ENCODE measurements around the gene CHCHD4.

DNA sequence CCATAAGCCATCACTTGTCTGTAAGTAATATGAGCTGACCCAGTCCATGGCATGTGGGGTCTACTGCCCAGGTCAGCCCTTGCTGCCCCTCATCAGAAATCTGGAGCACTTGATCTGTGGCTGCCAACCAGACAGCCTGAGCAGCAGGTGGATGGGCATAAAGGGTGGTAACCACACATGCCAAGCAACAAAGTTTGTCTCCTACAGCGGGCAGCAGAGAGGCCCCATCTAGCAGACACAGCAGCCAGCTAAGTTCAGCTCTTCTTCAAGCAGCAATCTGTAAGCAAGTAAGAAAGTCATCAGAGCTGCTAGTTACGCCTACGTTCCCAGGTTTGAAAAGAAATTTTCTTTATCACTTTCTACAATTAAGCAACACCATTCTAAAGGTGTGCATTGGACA lies 27.9 kb downstream of the CHCHD4 start:
- TF ChIP-seq TARDBP (IDR thresholded peaks at IDR 0.05; ENCODE audit: borderline replicate concordance): no peak
- TF ChIP-seq CBX3 (IDR thresholded peaks at IDR 0.05; ENCODE audit: borderline replicate concordance, low read depth): no peak
- TF ChIP-seq EP300 (IDR thresholded peaks at IDR 0.05; ENCODE audit: borderline replicate concordance in 1 of 2, control insufficient read depth in 1 of 2, low read depth in 2 of 2, low read length in 2 of 2): no peak

Data from GM12878 (cell line).